Caco-2 (cell line): ENCODE measurements around the gene KCNN1. TPM values are rescaled to one million over a fixed set of nuclear protein-coding genes. Genes with fewer than 3 reads are reported as not detected.

ENCODE experiments used
- BruUV-seq: library from RNA; stranded (reverse); fragments of 400-500 nt; replicated peaks from 2 replicates; lab custom pipeline; 2021; lab: Mats Ljungman, UMichigan
- CTCF ChIA-PET: fragments of 300-600 bp; sonication (Branson Sonifier 250); formaldehyde crosslinking; loops from one replicate; lab custom pipeline; 2022; ENCODE audit warnings: antibody characterized with exemption; lab: Charles Lee
- POLR2A ChIA-PET: fragments of 300-600 bp; sonication (Branson Sonifier 250); formaldehyde crosslinking; loops from one replicate; lab custom pipeline; 2022; ENCODE audit warnings: antibody characterized with exemption; lab: Charles Lee
- DNase-seq, 2 experiments: peaks; one replicate each; pipeline versions ENCODE4 v3.0.0 to v3.0.0-alpha.2; 2020 to 2022
- H3K27me3 ChIP-seq: replicated peaks from 2 replicates; pipeline ENCODE4 v1.6.0; 2011; ENCODE audit warnings: low read length; ENCODE audit not compliant: control insufficient read depth, insufficient read depth
- H3K36me3 ChIP-seq: 2 replicates; pipeline ENCODE4 v1.5.1; 2011; ENCODE audit warnings: low read length; ENCODE audit not compliant: control insufficient read depth, insufficient read depth
- H3K4me1 ChIP-seq: fragments of 250-450 bp; sonication (Bioruptor Pico); 2 replicates; pipeline ENCODE4 v1.5.1; 2020; ENCODE audit warnings: mild to moderate bottlenecking
- H3K4me3 ChIP-seq: 2 replicates; pipeline ENCODE4 v1.5.1; 2011; ENCODE audit warnings: low read depth, mild to moderate bottlenecking, control low read depth, low read length
- H3K9me3 ChIP-seq: fragments of 250-450 bp; sonication (Bioruptor Pico); 2 replicates; pipeline ENCODE4 v1.5.1; 2020; ENCODE audit warnings: mild to moderate bottlenecking, moderate library complexity
- H3K27ac Mint-ChIP-seq: one replicate; pipeline ENCODE4 v1.8.0; 2022; ENCODE audit warnings: mixed read lengths; ENCODE audit not compliant: unreplicated experiment
- H3K27me3 Mint-ChIP-seq: one replicate; pipeline ENCODE4 v1.8.0; 2022; ENCODE audit warnings: mixed read lengths; ENCODE audit not compliant: insufficient read depth, unreplicated experiment
- H3K36me3 Mint-ChIP-seq: one replicate; pipeline ENCODE4 v1.8.0; 2022; ENCODE audit warnings: mild to moderate bottlenecking, mixed read lengths; ENCODE audit not compliant: insufficient read depth, unreplicated experiment
- H3K4me1 Mint-ChIP-seq: one replicate; pipeline ENCODE4 v1.8.0; 2022; ENCODE audit warnings: low read depth, mixed read lengths; ENCODE audit not compliant: unreplicated experiment
- H3K4me3 Mint-ChIP-seq: one replicate; pipeline ENCODE4 v1.8.0; 2022; ENCODE audit warnings: mild to moderate bottlenecking, moderate library complexity, mixed read lengths; ENCODE audit not compliant: unreplicated experiment
- H3K9me3 Mint-ChIP-seq: one replicate; pipeline ENCODE4 v1.8.0; 2022; ENCODE audit warnings: mixed read lengths; ENCODE audit not compliant: unreplicated experiment
- CTCF ChIP-seq, 2 experiments: fragments of 200-600 bp in 1 of 2; IDR thresholded peaks; 1 replicate in 1 of 2; 2 replicates in 1 of 2; pipeline versions ENCODE4 v1.5.1 to v1.8.0; 2011 to 2022; ENCODE audit warnings: antibody characterized with exemption in 1 of 2, control low read depth in 1 of 2, inconsistent platforms in 1 of 2, low read depth in 1 of 2, low read length in 1 of 2, mild to moderate bottlenecking in 1 of 2, moderate library complexity in 1 of 2; ENCODE audit not compliant: insufficient read depth in 1 of 2, severe bottlenecking in 1 of 2, unreplicated experiment in 1 of 2
- intact Hi-C: fragments of 100-400 bp; cut with micrococcal nuclease; formaldehyde crosslinking; loops from one replicate; pipeline ENCODE4 v1.10.0; 2022; ENCODE audit not compliant: unreplicated experiment
- total RNA-seq: library from RNA; stranded (reverse); gene quantifications from 2 replicates; pipeline ENCODE4 v1.2.3, GENCODE V29; 2022

The KCNN1 gene
- total RNA-seq, 1 experiment from 2014 or later, result not detected

GRCh38 chr19:17989425-17990094 lies 22.7 kb downstream of the KCNN1 start:
- Mint-ChIP-seq H3K9me3 (no peaks in the 10 kb centered on the region), H3K27me3 (no peaks in the 10 kb centered on the region), H3K4me1 (no peaks in the 10 kb centered on the region), H3K36me3 (no peaks in the 10 kb centered on the region), H3K27ac (no peak overlapping the region), H3K4me3 (no peak overlapping the region)
- no peak overlapping the region for H3K4me3 ChIP-seq
- no peaks in the 10 kb centered on the region for H3K36me3 ChIP-seq
- H3K4me1 ChIP-seq, result no peaks in the 10 kb centered on the region
- no peaks in the 10 kb centered on the region for H3K9me3 ChIP-seq
- no peak for TF ChIP-seq CTCF (IDR thresholded peaks at IDR 0.05; ENCODE audit: insufficient read depth in 1 of 2, low read depth in 1 of 2, low read length in 1 of 2, severe bottlenecking in 1 of 2, unreplicated experiment in 1 of 2)
- POLR2A ChIA-PET, result no interaction called here
- no peaks in the 10 kb centered on the region for H3K27me3 ChIP-seq
- DNase-seq, result no peak
- CTCF ChIA-PET, result no interaction called here
- BruUV-seq, result no TSS peak
- intact Hi-C loops, result no loop called here

GRCh38 chr19:17993076-17993813 lies 26.3 kb downstream of the KCNN1 start:
- H3K27ac Mint-ChIP-seq, result no peak overlapping the region
- no peak for TF ChIP-seq CTCF (IDR thresholded peaks at IDR 0.05; ENCODE audit: insufficient read depth in 1 of 2, low read depth in 1 of 2, low read length in 1 of 2, severe bottlenecking in 1 of 2, unreplicated experiment in 1 of 2)
- H3K4me3 Mint-ChIP-seq, result no peak overlapping the region
- intact Hi-C loops, result no loop called here
- Histone ChIP-seq H3K9me3 (no peaks in the 10 kb centered on the region), H3K36me3 (no peaks in the 10 kb centered on the region), H3K4me1 (no peaks in the 10 kb centered on the region), H3K4me3 (no peak overlapping the region), H3K27me3 (no peaks in the 10 kb centered on the region)
- H3K9me3 Mint-ChIP-seq, result no peaks in the 10 kb centered on the region
- DNase-seq, result no peak
- no peaks in the 10 kb centered on the region for H3K27me3 Mint-ChIP-seq
- no peaks in the 10 kb centered on the region for H3K36me3 Mint-ChIP-seq
- CTCF ChIA-PET, result interaction anchor here (0.5 kb wide), 1 partner anchor 40 kb away, joined by 3 read pairs; no protein-coding TSS in a partner anchor
- POLR2A ChIA-PET, result no interaction called here
- H3K4me1 Mint-ChIP-seq, result no peaks in the 10 kb centered on the region
- BruUV-seq, result no TSS peak

GRCh38 chr19:17996826-17997316 lies 30.0 kb downstream of the KCNN1 start:
- Mint-ChIP-seq H3K4me1 (peaks cover 7% of the 10 kb centered on the region), H3K27ac (no peak overlapping the region), H3K9me3 (no peaks in the 10 kb centered on the region), H3K36me3 (no peaks in the 10 kb centered on the region), H3K4me3 (no peak overlapping the region), H3K27me3 (no peaks in the 10 kb centered on the region)
- intact Hi-C loops, result loop anchor here (1.0 to 5.0 kb wide), 3 partner anchors 50 to 130 kb away; no protein-coding TSS in a partner anchor
- DNase-seq, result peak; percentile 78 to 91
- ChIA-PET CTCF (interaction anchor here (0.6 to 2.2 kb wide), 7 partner anchors 31 to 209 kb away, joined by 3 to 21 read pairs (median 6); partner anchors contain the start of genes CCDC124 and RPL18A), POLR2A (interaction anchor here (0.9 kb wide), 1 partner anchor 138 kb away, joined by 17 read pairs; no protein-coding TSS in a partner anchor)
- BruUV-seq, result no TSS peak
- peak; percentile 92 to 95 for TF ChIP-seq CTCF (IDR thresholded peaks at IDR 0.05; ENCODE audit: insufficient read depth in 1 of 2, low read depth in 1 of 2, low read length in 1 of 2, severe bottlenecking in 1 of 2, unreplicated experiment in 1 of 2)
- Histone ChIP-seq H3K9me3 (no peaks in the 10 kb centered on the region), H3K36me3 (no peaks in the 10 kb centered on the region), H3K27me3 (no peaks in the 10 kb centered on the region), H3K4me1 (peaks cover 1% of the 10 kb centered on the region; the same call in 1 of the 2 replicates), H3K4me3 (no peak overlapping the region)
